RPMI7951 (cell line): ENCODE measurements around the gene TFCP2. TPM values are rescaled to one million over a fixed set of nuclear protein-coding genes. Genes with fewer than 3 reads are reported as not detected.
"Not testable (repeated sequence)": the region's sequence is repeated elsewhere in the genome, so short reads cannot be mapped to it uniquely, and the experiment has no call there.

Experiments used
- DNase-seq: peaks from one replicate; pipeline ENCODE4 v3.0.0-alpha.2; 2012; ENCODE audit warnings: low read depth
- total RNA-seq: library from RNA; depleted of rRNA; stranded (reverse); fragments of >200 nt; shearing (Covaris generic); gene quantifications from 2 replicates; pipeline ENCODE4 v1.2.3, GENCODE V29; 2014; rRNA removed

The TFCP2 gene, protein sequence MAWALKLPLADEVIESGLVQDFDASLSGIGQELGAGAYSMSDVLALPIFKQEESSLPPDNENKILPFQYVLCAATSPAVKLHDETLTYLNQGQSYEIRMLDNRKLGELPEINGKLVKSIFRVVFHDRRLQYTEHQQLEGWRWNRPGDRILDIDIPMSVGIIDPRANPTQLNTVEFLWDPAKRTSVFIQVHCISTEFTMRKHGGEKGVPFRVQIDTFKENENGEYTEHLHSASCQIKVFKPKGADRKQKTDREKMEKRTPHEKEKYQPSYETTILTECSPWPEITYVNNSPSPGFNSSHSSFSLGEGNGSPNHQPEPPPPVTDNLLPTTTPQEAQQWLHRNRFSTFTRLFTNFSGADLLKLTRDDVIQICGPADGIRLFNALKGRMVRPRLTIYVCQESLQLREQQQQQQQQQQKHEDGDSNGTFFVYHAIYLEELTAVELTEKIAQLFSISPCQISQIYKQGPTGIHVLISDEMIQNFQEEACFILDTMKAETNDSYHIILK
- 6.2 and 8.4 TPM in 2 replicates for total RNA-seq

DNA sequence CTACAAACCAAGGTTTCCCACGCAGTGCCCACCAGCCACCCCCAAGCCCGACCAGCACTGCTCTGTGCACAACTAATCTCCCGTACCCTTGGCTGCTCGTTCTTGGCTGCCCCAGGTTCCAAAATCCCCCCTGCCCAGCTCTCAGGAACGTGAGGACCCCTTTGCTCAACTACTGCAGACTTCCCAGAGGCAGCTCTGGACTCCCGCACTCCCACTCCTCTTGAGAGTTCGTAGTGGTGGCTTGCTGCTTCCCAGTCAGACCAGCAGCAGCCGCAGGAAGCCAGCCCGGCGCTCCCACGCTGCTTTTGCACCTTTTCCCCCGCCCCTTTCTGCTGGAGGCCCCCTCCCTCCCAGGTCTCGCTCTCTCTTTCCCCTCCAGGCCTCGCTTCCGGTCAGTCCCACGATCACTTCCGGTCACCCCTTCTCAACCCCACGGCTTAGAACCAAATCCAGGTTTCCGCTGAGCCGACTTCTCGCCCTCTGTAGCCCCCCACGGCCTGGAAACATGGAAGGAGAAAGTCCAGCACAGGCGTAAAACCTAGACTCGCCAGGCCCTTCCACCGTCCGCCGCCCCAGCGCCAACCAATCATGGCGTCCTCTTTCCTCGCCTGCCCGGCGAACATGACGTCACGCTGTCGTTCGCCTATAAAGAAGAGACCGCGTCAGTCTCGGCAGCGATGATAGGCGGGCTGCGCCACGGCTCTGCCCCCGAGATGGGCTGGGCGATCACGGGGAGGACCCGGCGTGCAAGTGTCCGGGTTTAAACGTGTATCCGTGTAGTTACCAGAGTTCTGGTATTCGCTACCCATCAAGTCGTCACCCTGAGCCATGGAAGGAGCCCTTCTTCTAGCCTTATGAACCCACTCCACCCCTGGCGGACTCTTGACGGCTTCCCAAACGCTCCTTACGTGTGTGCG lies at the start of gene TFCP2:
TFCP2 (minus strand) TSS at position 621 of the 917 bp plus-strand sequence. CDS start 713 bp downstream, outside the sequence.
- DNase-seq: peak; percentile 95

DNA sequence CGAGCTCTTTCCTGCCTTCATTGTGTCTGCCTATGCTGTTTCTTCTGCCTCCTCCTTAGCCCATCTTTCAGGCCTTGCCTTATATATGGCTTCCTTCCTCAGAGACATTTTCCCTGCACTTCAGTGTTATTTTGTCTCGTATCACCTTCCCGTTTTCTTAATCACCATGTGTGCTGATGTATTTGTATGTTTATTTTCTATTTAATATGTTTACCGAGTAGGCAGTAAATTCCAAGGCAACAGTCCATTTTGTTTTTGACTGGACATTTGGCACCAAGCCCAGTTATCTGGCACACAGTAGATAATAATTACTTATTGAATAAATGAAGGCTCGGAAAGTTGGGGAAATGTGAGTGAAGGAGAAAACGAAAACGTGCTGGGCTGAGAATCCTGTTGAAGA lies 49.5 kb upstream of the TFCP2 start:
- no peak for DNase-seq

DNA sequence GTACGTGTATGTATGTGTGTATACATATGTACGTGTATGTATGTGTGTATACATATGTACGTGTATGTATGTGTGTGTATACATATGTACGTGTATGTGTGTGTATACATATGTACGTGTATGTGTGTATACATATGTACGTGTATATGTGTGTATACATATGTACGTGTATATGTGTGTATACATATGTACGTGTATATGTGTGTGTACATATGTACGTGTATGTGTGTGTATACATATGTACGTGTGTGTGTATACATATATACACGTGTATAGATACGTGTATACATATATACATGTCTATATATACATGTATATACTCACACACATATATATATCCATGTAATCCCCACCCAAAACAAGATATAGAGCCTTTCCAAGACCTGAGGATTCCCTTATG lies 46.9 kb upstream of the TFCP2 start:
- not testable (repeated sequence) for DNase-seq

DNA sequence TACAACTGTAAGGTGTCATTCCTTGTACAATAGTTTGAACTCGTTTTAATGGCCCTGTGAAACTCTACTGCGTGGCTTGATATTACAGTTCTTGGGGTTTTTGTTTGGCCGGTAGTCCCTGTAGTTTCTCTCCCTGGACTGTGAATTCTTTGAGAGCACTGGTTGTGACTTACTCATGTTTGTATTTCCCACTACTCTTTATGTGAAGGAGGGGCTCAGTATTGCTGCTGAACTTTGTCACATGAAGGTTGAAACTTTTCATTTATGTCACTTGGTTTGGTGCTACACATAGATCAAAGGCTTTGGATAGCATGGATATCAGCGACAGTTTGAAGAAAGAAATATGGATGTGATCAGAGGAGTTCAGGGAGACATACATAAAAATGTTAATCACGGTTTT lies 46.4 kb upstream of the TFCP2 start:
- DNase-seq: no peak

DNA sequence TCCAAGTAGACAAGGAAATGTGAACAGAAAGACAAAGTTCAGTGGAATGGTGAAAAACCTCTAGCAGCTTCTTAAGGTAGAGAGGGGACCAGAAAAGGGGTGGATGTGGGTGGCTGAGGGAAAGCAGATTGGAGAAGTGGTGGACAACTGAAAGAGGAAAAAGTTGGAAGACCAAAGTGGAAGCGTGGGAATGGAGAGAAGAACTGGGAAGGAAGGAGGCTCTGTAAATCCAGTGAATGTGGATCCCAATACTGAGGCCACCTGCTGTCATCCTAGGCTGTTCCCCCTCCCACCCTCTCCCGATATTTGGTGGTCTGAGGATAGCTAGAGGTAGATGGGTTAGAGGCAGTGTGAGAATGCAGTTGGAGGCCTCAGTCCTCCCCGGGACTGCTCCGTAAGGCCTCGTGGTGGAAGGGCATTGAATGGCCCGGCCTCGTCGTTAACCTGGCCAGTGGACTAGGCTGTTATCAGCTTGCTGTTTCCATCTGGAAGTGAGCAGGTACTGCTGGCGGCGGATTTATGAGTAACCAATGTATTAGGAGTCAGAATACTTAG lies 45.7 kb upstream of the TFCP2 start:
- no peak for DNase-seq

DNA sequence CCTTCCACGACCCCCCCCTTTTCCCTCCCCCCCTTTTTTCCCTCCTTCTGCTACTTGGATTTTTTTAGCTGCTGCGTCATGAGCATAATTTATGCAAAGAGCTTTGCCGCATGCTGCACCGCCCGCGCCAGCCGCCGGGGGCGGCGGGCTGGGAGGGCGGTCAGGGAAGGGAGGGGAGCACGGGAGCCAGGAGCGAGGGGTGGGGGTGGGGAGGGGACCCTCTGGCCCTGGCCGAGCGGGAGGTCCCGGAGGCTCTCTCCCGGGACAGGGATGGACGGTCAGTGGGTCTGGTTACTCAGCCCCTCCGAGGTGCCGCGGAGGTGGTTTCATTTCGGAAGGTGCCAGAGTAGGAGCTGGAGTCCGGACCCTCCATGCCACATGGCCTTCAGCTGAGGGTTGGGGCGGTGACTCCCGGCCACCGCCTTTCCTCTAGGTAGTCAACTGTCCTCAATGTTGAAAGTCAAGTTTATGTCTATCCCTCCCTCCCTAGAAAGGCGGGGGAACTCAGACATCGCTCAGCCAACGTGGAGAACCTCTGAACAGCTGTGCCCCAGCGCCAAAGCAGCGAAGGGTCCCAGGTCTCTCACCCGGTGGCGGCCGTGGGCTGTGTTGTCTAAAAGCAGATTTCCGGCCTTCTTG lies 45.2 kb upstream of the TFCP2 start, which contains the start of gene POU6F1:
POU6F1 (minus strand) TSS at position 95 of the 639 bp plus-strand sequence. CDS start 11,226 bp downstream, outside the sequence.
- peak; percentile 73 for DNase-seq

DNA sequence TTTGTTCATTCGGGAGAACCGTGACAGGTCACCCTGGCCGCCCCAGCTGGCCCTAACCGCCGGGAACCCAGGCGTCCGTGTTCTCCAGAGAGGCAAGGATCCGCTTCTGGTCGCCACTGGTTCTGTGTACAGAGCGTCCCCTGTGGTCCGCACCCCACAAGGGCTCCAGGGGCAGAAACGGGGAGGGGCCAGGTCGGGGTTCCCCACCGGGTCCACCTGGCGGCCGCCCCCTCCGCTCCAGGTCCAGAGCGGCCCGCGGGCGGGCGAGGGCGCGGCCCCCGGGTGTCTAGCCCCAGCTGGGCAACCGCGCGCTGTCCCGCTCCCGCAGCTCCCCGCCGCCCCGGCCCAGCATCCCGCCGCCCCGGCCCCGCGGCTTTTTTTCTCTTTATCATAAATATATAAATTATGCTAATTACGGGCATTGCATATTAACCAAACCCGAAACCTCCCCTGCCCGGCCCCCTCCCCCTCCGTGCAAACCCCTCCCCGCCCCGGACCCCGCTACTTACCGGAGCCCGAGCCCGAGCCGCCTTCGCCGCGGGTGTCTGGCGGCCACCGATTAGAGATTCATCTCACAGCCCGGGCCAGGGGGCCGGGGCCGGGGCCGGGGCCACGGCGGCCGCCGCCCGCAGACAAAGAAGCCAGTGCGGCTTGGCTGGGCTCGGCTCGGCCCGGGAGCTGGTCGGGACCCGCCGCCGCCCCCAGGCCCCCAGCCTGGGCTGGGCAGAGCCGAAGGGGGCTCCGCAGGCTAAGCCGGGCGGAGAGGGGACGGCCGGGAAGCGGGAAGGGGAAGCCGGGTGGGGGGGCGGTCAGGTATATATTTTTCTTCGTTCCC lies 44.4 kb upstream of the TFCP2 start:
- DNase-seq: peak; percentile 4

DNA sequence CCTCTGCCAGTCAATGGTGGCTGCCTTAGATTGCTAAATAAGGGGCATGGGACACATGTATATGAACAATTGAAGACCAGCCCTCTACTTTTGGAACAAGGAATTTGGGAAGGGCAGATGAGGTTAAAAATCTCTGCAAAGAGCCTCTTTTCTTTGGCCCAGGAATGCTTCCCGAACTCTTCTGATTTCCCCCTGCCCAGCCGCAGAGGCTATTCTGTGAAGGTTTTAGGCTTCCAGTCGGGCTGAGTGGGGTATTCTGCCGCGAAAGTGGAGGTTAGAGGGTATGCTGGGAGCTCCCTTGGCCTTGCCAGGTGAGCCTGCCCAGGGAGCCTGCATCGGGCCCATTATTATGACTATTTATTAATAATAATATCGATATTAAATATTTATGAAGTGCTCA lies 43.7 kb upstream of the TFCP2 start:
- no peak for DNase-seq

DNA sequence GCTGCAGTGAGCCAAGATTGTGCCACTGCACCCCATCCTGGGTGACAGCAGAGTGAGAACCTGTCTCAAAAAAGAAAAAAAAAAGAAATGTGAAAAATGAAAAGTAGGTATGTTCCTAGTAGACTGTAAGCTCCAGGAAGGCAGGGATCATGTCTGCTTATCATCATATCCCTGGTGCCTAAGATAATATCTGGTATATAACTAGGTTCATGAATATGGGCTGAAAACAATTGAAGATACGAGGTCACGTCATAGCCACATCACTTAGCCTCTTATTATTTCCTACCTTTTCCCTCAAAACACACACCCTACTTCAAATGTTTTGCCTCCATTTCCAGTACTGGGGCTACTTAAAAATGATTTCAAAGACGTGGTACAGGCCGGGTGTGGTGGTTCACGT lies 42.0 kb upstream of the TFCP2 start:
- DNase-seq: no peak

DNA sequence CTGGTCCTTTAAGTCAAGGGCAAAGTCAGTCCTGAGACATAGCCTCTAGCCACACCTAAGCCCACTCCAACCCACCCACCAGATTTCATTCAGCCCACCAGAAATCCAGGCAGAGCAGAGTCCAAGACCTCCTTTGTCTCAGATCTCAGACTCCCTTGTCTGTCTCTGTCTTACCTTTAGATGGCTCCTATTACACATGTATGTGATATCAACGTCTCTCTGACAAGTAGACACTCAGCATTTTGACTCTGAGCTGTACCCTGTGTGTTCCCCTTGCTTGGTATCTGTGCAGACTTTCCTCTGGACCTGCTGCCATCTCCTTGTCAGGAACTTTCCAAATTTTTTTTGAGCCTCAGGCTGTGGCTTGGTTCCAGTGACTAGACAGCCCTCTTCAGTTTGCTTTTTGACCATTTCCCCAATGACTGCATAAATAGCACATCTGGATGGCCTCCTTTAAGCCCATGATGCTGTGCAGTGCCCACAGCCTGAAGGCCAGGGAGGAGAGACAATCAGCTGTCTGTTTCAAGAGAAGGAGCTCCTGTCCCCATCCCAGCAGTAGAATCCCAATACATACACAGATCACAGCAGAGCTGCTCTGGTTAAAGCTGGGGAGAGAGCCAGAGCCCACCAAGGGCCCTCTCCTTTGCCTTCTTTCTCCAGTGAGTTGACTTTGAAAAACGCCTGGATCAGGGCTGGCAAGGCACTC lies 37.9 kb upstream of the TFCP2 start:
- peak; percentile 7 for DNase-seq

DNA sequence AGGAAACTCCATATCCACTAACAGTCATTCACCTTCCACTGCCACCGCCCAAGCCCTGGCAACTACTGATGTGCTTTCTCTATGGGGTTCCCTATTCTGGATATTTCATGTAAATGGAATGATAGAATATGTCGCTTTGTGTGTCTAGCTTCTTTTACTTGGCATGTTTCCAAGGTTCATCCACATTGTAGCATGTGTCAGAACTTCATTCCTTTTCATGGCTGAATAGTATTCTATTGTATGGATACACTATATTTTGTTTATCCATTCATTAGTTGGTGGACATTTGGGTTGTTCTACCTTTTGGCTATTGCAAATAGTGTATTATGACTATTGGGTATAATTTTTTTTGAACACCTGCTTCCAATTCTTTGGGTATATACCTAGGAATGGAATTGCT lies 36.3 kb upstream of the TFCP2 start:
- DNase-seq: no peak

DNA sequence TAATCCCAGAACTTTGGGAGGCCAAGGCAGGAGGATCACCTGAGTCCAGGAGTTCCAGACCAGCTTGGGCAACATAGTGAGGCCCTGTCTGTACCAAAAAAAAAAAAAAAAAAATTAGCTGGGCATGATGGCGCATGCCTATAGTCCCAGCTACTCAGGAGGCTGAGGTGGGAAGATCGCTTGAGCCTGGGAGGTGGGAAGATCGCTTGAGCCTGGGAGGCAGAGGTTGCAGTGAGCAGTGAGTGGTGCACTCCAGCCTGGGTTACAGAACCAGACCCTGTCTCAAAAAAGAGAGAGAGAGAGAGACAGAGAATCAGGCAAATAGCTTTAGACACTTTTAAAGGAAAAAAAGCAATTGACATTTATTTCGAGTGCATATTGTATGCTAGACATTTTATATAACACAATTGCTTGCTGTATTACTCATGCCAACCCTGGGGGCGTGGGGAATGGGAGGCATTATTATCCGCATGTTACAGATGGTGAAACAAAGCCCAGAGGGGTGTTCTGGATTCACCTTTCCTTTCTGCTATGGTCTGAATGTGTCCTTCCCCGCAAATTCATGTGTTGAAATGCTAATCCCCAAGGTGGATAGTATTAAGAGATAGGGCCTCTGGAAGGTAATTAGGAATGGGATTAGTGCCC lies 35.2 kb upstream of the TFCP2 start:
- DNase-seq: no peak

DNA sequence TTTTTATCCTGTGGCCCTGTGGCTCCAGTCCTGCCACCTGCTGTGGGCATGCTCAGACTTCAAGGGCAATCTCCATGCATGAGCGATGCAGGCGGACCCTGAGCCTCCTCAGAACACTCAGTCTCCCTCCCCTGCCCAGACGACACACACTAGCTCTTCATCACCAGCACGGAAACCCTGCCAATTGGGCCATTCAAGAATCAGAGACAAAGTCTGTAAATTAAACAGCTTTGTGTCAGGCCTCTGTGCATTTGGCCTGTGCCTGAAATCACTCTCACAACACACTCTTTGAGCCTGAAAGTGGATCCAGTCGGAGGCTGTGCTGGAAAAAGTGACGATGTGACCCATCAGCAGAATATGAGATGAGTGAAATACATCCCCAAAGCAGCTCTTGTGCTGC lies 32.4 kb upstream of the TFCP2 start:
- no peak for DNase-seq

DNA sequence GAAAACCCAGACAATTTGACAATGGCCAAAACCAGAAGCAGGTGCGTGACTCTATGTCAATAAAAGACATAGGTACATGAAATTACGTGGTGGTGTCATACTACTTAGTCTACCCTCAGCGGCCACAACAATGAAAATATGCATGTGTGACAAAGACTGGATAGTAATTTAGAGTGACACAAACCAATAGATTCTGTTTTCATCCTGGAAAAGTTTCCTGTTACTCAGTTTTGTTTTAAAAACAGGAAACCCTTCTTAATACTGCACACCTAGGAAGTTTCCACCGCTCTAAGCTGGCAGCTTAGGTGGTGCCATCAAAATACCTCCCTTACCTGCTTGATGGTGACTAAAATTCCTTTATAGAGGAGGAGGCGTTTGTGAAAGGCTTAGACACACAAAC lies 29.8 kb upstream of the TFCP2 start:
- no peak for DNase-seq

DNA sequence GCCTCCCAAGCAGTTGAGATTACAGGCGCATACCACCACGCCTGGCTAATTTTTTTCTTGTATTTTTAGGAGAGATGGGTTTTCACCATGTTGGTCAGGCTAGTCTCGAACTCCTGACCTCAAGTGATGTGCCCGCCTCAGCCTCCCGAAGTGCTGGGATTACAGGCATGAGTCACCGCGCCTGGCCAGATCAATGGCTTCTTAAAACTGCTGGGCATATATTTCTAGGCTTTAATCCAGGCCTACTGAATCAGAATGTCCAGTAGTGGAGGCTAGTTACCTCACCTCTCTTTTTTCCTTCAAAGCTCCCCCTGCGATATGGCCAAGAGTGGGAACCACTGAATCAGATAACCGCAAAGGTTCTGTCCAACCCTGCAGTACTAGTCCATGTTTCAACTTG lies 27.9 kb upstream of the TFCP2 start:
- DNase-seq: no peak

DNA sequence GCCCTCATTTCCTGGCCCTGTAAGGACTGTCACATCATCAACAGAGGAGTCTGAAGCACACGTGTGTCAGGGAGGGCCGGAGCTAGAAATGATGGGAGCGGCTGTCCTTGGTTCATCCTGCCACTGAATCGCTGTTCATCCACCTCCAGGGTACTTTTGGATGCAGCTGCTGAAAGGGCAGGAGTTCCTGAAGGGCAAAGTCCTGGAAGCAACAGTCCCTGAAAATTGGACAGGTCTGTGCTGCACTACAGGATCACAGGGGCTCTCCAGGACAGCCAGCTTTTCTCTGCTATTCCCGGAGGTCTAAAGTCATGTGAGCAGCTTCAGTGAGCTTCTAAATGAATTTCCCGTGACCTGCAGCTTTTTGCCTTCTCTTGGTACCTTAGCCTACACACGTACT lies 27.2 kb upstream of the TFCP2 start:
- no peak for DNase-seq

DNA sequence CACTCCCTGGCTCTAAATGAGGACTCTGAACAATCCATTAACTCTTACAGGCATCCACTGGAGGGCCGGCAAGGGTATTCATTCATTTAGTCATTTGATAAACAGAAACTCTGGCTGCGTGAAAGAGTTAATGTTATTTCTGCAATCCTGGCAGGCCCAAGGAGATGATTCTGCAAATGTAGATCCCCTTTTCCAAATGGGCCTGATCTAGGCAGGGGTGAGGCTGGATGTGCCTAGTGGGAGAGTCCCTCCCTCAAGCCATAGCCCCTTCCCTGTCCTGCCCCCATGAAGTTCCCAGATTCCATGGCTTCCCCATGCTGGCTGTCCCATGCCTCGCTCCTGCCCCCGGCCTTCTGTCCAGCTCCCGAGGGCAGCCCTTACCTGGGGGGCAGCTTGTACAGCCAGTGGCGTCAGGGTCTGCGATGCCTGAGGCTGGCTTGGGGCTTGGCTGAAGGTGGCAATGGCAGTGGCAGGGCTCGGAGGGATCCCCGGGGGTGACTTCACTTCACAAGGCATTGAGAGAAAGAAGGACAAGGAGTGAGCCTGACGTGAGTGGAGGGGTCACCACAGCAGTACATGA lies 26.5 kb upstream of the TFCP2 start:
- no peak for DNase-seq

DNA sequence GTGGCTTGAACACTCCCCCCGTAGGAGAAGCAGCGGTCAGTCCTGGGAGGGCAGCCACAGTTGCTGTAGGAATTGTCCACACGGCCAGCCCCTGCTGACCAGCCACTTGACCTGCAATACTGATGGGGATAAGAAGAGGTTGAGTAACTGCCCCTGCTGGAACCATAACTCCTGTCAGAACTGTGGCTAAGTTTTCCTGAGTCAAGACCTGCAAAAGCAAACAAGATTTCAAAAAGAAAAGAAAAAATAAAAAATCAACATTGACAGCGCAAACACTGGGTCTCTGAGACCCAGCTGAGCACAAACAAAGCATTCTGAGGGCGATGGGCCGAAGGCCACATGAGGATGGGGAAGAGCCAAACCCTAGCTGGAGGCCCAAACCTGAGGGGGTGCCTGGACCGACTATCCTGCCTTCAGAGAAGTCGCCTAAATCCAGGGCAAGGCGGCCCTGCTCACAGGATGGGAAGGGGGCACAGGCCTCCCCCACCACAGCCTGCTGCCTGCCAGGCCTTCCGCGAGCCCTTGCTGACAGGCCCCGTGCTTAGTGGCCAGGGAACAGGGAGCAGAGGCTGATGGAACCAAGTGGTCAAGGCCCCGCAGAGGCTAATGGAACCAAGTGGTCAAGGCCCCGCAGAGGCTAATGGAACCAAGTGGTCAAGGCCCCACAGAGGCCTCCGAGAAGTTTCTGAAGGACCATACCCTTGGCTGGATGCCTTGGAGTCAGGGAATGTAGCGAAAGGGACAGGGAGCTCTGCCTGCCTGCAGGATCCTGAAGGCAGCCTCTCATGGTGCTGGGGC lies 25.8 kb upstream of the TFCP2 start:
- no peak for DNase-seq
